DMS153 treated with DMSO at 0.1 percent for 48 hours (cell line): ENCODE results near the gene CHMP5.
A peak's percentile ranks its signal among the peaks of the same experiment; 100 is the strongest.

Experiments used
- DNase-seq: peaks from one replicate; lab custom pipeline; 2025; ENCODE audit not compliant: unreplicated experiment; lab: John Stamatoyannopoulos, UW

CHMP5 gene

GRCh38 chr9:33273266-33273971, 8.6 kb downstream of the CHMP5 start:
- no peak for DNase-seq

GRCh38 chr9:33273972-33274328, 9.1 kb downstream of the CHMP5 start:
- no peak for DNase-seq

GRCh38 chr9:33277484-33277883, 12.6 kb downstream of the CHMP5 start:
- no peak for DNase-seq

- no peak for DNase-seq
Observed at GRCh38 chr9:33285502-33285901, 20.7 kb downstream of the CHMP5 start.

GRCh38 chr9:33287087-33287490, 22.2 kb downstream of the CHMP5 start:
- DNase-seq, result peak; percentile 49

- no peak for DNase-seq
Observed at GRCh38 chr9:33288235-33288634, 23.4 kb downstream of the CHMP5 start.

- no peak for DNase-seq
Observed at GRCh38 chr9:33288828-33289483, 24.1 kb downstream of the CHMP5 start.

GRCh38 chr9:33289496-33289895, 24.6 kb downstream of the CHMP5 start:
- no peak for DNase-seq

GRCh38 chr9:33289936-33290246, 25.0 kb downstream of the CHMP5 start:
- DNase-seq, result no peak

GRCh38 chr9:33290247-33291030, 25.6 kb downstream of the CHMP5 start, which contains the start of gene NFX1:
Gene NFX1, plus strand, starts transcription at chr9:33290516. Its CDS starts 57 bp downstream, at chr9:33290573.
- peak; percentile 79 for DNase-seq

GRCh38 chr9:33291031-33291397, 26.2 kb downstream of the CHMP5 start:
- DNase-seq, result no peak

- DNase-seq, result no peak
Observed at GRCh38 chr9:33291901-33292300, 27.1 kb downstream of the CHMP5 start.

GRCh38 chr9:33293782-33294181, 28.9 kb downstream of the CHMP5 start:
- no peak for DNase-seq

- DNase-seq, result no peak
Observed at GRCh38 chr9:33294670-33295432, 30.0 kb downstream of the CHMP5 start.

GRCh38 chr9:33295571-33295970, 30.7 kb downstream of the CHMP5 start:
- DNase-seq, result no peak

GRCh38 chr9:33297432-33297831, 32.6 kb downstream of the CHMP5 start:
- DNase-seq, result no peak

- no peak for DNase-seq
Observed at GRCh38 chr9:33300546-33300945, 35.7 kb downstream of the CHMP5 start.

GRCh38 chr9:33304362-33304761, 39.5 kb downstream of the CHMP5 start:
- DNase-seq, result no peak

GRCh38 chr9:33306037-33306436, 41.2 kb downstream of the CHMP5 start:
- DNase-seq, result no peak

GRCh38 chr9:33307067-33307466, 42.2 kb downstream of the CHMP5 start:
- no peak for DNase-seq

- DNase-seq, result no peak
Observed at GRCh38 chr9:33309903-33310302, 45.1 kb downstream of the CHMP5 start.
